ENCODE data around the gene RORC. TPM values are rescaled to one million over a fixed set of nuclear protein-coding genes. Genes with fewer than 3 reads are reported as not detected.
A peak's percentile ranks its signal among the peaks of the same experiment; 100 is the strongest.

RORC gene
- total RNA-seq, 2 donors from 2014 or later = not detected

DNA sequence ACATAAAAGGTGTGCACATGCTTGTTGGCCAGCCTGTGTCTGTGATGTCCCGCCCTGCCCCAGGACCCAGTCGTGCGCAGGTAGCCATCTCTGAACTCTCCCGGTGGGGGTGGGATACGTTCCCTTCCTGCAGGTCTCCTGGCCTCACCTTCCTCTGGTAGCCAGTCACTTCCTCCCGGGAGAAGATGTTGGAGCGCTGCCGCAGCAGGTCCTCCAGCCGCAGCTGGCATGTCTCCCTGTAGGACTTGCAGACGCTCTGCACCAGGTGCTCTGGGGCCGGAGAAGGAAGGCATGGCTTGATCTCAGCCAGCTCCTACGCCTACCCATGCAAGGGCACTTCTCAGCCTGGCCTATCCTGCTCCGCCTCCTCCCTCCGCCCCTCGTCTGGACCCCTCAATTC, 17.2 kb downstream of the RORC start:
- intact Hi-C loops (cut with DNase I) = no loop called here
- no peak for DNase-seq (ENCODE audit: low spot score)

DNA sequence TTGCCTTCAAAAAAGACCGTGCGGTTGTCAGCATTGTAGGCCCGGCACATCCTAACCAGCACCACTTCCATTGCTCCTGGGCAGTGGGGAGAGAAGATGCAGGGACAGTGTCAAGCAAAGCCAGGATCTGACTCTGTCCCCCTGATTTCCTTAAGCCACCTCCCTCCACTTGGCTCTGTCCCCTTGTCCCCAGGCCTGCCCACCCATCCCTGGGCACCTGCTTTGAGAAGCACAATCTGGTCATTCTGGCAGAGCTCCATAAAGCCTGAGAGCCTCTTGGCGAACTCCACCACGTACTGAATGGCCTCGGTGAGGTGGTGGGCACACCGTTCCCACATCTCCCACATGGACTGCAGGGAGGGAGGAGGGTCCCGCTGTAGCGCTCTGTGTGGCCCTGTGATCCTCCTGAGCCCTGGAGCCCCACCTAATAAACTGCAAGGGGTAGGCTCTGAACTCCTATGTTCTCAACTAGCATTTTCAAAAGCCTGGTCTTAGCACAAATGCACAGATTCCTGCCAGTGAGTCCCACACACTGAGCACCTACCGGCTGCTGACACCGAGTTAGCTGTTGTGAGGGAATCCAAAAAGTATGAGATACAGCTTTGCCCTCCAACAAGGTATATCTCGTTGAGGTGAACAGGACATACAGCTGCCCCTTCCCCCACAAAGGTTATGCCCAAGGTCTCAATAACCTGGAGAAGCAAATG, 18.2 kb downstream of the RORC start:
- DNase-seq (ENCODE audit: low spot score) = no peak
- intact Hi-C loops (cut with DNase I) = no loop called here

DNA sequence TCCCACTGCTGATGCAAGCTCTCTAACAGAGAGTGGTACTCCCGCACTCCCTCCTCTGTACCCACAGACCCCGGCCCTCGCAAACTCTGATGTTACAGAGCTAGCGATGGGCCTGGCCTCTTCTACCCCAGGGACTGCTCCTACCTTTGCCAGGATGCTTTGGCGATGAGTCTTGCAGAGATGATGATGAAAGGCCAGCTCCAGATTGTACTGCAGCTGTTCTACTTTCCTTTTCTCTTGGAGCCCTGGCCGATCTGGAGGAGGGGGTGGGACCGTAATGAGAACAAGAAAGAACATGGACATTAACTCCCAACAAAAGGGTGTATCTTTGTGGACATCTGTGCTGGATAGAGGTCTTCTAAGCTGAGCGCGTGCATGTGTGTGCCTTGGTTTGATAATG, 20.4 kb downstream of the RORC start:
- intact Hi-C loops (cut with DNase I) = no loop called here
- peak; percentile 64 for DNase-seq (ENCODE audit: low spot score)

DNA sequence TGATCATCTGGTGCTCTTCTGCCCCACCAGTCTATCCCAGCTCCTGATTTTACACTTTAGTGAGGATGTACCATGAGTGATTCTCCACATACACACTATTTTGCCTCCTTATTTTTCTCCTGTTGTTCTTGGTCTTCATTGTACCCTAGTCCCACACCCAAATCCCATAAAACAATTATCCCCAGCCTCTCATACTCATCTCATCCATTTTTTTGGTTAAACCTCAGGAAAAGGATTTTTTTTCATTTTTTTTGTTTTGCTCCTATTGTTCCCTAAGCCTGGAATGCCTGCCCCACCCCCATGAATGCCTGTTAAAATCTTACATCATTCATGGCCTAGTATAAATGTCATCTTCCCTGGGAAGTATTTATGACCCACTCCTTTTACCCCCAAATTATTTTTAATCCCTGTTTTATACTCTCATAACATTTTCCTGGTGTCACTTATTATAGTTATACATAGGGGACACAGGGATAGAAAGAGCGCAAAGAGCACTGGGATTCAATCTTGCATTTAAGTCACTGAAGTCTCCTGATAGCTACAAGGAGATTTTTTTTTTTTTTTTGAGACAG, 21.5 kb downstream of the RORC start:
- DNase-seq (ENCODE audit: low spot score) = no peak
- intact Hi-C loops (cut with DNase I) = no loop called here

DNA sequence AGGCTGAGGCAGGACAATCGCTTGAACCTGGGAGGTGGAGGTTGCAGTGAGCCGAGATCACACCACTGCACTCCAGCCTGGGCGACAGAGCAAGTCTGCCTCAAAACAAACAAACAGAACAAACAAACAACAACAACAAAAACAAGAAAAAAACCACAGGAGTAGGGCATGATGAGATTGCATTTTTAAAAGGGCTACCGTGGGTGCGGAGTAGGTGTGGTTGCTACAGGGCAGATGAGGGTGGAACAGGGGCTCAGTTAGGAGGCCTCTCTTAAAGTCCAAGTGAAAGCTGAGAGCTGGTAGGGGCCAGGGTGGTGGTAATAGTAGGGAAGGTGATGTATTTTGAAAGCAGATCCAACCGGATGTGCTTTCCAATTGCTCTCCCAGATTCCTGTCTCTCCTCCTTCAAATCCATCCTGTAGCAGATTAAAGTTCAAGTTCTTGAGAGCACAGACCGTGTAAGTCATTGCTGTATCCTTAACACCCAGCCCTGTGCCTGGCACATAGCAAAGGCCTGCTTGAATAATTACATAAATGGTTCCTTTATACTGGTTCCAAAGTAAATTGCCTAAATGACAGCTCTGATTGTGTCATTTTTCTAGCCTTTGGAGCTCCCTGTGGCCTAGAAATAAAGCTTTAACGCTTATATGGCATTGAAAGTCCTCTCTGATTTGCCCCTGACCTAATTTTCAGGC, 22.2 kb downstream of the RORC start:
- DNase-seq (ENCODE audit: low spot score) = peak; percentile 20
- intact Hi-C loops (cut with DNase I) = no loop called here

DNA sequence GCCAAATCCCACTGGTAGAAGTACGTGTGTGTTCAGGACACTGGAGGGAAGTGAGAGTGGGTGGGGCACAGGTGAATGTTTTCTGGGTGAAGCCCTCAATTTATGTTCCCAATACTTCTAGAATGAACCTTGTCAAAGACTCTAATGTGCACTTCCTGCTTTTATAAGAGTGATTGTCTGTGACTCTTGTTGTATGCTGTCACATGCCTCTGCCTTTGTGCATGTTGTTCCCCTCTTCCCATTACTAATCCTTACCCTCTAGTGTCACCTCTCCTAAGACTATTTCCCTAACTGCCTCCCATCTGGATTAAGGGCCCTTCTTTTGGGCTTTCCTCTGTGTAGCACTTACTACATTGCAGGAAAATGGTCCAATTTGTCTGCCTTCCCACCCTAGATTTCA, 23.8 kb downstream of the RORC start:
- DNase-seq (ENCODE audit: low spot score) = no peak
- intact Hi-C loops (cut with DNase I) = no loop called here

DNA sequence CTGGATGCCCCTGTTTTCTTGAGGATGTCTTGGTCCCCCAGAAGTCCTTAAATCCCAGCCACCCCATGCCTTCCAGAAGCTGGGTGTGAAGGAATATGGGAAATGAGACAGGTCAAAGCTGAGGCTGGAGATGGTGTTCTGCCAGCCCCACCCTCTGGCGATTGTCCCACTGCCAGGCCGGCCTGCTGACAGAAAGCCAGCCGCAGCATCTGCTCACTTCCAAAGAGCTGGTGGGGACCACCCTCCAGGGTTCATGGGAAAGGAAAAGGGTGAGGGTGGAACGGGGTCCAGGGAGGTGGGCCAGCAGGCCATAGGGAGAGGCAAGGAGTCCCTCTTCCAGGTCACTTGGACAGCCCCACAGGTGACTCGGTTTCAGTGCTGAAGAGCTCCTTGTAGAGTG, 24.5 kb downstream of the RORC start:
- peak; percentile 64 for DNase-seq (ENCODE audit: low spot score)
- intact Hi-C loops (cut with DNase I) = no loop called here

DNA sequence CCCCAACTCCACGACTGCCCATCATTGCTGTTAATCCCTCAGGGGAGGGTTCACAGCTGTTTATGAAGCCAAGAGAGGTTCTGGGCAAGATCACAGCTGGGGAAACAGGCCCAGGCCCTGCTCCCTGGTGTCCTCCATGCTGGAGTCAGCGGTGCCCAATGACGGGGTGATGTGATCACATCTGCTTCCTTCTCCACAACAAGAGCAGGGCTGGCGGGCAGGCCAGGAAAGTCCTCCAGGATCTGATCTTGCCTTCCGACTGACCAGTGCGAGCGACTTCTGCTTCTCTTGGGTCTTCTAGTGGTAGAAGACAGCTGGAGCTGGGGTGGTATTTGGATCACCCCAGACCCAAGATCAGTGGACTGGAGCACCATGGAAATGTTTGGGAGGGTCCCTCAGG, 25.4 kb downstream of the RORC start:
- peak; percentile 74 for DNase-seq (ENCODE audit: low spot score)
- intact Hi-C loops (cut with DNase I) = no loop called here

DNA sequence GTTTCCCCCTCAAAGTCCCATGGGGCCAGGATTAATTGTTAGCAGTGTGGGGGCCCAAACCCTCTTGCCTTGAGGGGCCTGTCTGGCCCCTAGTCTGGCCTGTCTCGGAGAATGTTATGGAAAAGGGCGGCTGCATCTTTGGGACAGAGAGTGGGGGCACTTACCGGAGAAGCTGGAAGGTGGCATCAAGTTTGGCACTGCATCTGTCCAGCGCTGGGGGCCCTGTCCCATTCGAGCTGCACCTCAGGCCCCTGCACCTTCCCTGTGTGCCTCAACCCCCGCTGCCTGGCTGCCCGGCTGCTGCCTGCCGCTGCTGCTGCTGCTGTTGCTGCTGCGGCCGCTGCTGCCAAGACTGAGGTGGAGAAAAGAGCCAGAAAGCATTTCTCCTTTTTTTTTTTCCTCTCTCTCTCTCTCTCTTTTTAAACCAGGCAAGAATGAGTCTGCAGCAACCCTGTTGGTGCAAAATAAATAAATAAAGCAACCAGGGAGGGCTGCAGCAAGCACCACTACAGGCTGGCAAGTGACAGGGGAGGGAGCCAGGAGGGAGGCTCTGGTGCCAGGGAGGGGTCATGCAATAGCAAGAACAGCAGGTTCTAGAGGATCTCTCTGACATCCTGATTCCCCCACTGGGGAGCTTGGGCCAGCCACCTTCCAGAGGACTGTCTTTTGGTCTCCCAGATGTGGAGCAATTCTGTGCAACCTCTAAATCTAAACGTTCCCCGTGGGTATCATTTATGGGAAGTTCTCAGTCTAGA, 26.4 kb downstream of the RORC start, which contains the start of gene LINGO4:
LINGO4 (minus strand) TSS at position 354 of the 755 bp plus-strand sequence. CDS start 2,715 bp downstream, outside the sequence.
- intact Hi-C loops (cut with DNase I) = no loop called here
- peak; percentile 51 for DNase-seq (ENCODE audit: low spot score)

DNA sequence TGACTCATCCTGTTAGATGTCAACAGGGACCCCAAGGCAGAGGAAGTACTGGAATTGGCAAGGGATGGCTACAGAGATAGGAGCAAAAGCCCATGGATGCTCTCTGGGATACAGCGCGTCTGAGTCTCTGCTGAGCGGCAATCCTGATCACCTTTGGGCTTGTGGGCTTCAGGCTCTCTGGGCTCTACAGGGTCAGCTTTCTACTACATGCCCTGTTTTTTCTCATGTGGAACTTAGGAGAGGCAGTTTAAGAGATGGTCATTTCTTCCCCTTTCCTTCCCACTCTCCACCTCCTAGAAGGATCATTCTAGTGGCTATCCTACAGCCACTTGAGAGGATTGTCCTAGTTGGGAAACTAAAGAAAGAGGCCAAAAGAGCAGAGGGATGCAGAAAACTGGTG, 27.7 kb downstream of the RORC start:
- intact Hi-C loops (cut with DNase I) = no loop called here
- DNase-seq (ENCODE audit: low spot score) = no peak

DNA sequence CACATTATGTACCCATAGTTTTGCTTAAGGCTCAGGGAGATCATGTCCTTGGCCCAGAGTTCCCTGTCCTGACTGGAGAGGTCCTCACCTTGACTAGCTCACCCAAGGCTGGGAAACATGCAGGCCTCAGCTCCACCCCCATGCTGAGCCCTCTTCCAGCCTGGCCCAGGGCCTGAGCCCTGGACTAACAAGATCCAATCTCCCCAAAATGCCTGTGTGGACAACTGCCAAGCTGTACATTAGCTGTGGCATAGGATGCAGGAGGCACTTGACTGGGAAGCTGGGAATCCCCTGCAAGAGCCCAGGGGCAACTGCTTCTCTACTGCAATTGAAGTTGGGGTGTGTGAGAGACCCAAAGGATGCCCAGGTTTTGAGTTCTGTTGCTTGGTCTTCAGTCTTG, 28.4 kb downstream of the RORC start:
- intact Hi-C loops (cut with DNase I) = no loop called here
- peak; percentile 22 for DNase-seq (ENCODE audit: low spot score)

DNA sequence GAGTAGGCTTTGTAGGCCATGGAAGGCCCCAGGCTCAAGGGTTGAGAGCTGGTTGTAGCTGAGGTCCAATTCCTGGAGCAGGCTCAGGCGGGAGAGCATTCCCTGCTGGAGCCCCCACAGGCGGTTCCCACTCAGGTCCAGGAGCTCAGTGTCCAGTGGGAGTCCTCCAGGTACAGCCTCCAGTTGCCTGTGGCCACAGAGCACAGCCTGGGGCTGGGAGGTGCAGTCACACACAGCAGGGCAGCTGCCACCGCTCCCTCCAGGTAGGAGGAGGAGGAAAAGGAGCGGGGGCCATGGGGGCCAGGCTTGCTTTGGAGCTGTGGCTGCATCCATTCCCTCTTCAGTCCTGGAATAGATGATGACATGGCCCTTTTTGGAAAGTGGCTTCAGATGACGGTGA, 29.2 kb downstream of the RORC start:
- intact Hi-C loops (cut with DNase I) = no loop called here
- DNase-seq (ENCODE audit: low spot score) = peak; percentile 70

DNA sequence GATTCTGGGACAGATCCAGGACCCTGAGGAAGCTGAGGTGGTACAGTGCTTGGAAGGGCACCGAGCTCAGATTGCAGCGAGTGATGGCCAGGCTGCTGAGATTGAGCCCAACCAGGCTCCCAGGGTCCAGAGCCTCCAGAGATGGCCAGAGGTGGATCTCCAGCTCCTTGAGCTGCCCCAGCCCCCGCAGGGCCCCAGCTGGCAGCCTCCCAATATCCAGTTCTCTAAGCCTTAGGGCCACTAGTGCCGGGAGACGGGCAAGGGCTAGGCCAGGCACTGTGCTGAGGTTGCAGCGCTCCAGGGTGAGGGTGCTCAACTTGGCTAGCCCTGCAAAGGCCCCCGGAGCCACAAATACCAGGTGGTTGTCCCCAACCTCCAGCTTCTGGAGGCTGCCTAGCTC, 29.8 kb downstream of the RORC start:
- intact Hi-C loops (cut with DNase I) = no loop called here
- peak; percentile 66 for DNase-seq (ENCODE audit: low spot score)

DNA sequence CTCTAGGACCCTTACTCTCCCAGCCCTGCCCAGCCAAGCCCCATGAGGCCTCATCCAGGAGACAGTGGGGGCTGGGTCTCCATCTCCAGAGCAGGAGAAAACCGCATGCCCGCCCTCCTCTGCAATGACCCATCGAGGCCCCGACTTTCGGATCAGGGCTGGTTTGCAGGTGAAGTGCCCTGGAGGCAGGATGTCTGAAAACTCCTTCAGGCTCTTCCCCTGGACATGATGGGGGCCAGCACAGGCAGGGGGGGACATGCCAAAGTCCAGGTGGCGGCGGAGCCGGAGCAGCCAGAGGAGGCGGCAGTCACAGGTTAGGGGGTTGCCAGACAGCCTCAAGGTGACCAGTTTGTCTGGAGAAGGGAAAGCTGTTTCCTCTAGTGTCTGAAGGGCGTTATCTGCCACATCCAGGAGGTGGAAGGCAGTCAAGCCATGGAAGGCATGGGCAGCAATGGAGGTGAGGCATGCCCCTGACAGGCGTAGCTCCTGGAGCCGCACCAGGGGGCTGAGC, 30.2 kb downstream of the RORC start:
- intact Hi-C loops (cut with DNase I) = no loop called here
- DNase-seq (ENCODE audit: low spot score) = peak; percentile 77

DNA sequence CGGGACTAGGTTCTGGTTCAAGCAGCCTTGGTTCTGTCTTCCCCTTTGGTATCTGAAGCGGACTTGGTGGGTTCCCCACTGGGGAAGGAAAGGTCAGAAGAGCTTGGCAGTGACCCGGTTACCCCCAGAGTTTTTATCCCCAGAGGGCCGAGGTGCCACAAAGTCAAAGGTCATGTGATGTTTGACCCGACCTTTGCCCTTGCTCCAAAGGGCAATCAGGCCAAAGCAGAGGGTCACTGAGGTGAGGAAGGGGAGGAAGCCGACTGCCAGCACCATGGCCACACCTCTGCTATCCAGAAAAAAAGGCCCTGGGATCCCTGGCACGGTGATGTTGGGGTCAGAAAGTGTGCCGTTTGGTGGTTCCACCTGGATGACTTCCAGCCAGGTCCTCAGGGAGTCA, 30.8 kb downstream of the RORC start:
- no peak for DNase-seq (ENCODE audit: low spot score)
- intact Hi-C loops (cut with DNase I) = no loop called here

DNA sequence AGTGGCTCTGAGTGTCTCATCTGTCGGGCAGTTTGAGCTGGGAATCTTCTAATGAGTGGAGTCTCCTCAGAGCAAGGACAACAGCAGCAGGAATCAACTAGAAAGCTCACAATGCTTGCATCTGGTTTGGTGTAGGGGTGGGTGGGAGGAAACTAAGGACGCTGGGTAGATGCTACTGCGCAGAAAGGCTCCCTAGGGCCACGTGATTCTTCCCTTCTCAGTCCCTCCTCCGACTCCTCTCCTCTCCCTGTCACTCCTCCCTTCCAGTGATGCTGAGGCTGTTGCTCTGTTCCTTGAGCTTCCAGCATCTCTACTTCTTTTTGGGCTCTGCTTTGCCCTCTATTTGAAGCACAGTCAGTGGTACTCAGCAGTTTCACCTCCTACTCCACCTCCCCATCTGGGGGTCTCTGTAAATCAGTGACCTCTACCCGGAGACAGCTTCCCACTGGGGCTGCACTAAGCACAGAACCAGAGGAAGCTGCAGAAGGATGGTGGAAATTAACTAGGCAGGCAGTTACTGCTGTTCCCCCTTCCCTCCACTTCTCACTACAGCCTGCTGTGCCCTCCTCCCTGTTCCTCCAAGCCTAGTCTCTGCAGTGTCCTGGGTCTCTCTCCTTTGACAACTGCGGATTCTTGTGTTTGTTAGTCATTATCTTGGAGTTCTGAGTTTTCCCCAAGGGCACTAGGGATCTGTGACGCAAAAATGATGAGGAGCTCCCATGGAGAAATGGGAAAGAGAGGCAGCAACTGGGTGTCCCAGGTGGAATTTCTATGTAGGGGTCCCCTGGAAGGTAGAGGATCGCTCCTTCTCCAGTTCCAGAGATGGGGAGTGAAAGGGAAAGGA, 32.2 kb downstream of the RORC start:
- DNase-seq (ENCODE audit: low spot score) = no peak
- intact Hi-C loops (cut with DNase I) = no loop called here

DNA sequence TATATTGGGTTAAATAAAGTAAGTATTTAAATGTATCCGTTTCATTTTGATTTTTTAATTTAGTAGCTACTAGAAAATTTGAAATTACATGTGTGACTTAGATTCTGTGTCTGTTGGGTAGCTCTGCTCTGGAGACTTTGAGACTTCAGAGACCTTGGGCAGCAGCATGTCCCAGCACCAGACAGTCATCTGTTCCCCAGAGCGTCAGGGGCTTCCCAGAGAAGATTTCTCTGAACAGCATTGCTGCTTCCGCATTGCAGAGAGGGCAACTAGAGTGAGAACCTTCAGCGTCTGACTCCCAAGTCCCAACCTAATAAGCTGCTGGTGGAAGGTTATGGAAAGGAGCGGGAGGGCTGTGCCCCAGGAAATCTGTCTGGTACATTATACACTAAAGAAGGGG, 33.0 kb downstream of the RORC start:
- DNase-seq (ENCODE audit: low spot score) = no peak
- intact Hi-C loops (cut with DNase I) = no loop called here

DNA sequence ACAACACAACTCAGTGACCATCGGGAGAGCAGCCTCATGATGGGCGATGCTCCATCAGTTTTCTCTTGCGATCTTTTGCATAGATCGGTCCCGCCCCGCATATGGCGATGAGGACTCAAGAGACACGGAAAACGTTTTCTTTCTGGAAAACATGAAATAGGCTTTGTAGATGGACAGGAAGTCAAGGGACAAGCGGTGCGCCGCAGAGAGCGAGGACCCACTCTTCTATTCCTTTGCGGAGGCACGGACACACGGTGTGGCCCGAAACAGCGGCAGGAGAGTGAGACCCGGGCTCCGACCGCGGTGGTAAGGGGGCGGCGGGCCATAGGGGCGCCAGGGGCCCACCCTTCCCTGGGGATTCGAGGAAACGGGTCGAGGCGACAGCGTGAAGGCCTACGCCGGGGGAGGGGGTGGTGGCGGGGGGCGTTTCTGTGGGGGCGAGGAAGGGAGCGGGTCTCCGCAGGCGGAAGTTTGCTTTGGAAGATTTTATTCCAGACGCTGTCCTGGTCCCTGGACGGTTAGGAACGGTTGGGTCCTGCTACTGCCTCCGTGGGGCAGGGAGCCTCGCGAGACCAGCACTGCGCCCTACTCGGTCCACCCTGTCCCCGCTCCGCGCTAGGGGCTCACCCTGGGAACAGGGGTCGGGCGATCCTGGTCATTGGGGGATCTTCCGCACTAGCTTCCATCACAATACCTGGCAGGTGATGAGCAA, 40.5 kb downstream of the RORC start:
- intact Hi-C loops (cut with DNase I) = no loop called here
- peak; percentile 82 for DNase-seq (ENCODE audit: low spot score)
